OCI-LY1 (cell line): Measurements from ENCODE around the gene BIN1.

Experiments used
- EZH2 ChIP-seq: fragments of 200-600 bp; sonication (generic), shearing (Covaris generic); IDR thresholded peaks from 2 replicates; pipeline ENCODE4 v1.8.0; 2017; ENCODE audit warnings: borderline replicate concordance, mixed run types, mild to moderate bottlenecking, antibody characterized with exemption, low read length, moderate library complexity, mixed read lengths
- TF ChIP-seq, protein P1 (sequence below): fragments of 200-600 bp; sonication (generic), shearing (Covaris generic); IDR thresholded peaks from 2 replicates; pipeline ENCODE4 v1.5.1; 2017; ENCODE audit warnings: mild to moderate bottlenecking, antibody characterized with exemption, low read length, moderate library complexity, mixed read lengths

GRCh38 chr2:127069003-127069402 is 38.0 kb downstream of the BIN1 start:
- TF ChIP-seq, protein P1, sequence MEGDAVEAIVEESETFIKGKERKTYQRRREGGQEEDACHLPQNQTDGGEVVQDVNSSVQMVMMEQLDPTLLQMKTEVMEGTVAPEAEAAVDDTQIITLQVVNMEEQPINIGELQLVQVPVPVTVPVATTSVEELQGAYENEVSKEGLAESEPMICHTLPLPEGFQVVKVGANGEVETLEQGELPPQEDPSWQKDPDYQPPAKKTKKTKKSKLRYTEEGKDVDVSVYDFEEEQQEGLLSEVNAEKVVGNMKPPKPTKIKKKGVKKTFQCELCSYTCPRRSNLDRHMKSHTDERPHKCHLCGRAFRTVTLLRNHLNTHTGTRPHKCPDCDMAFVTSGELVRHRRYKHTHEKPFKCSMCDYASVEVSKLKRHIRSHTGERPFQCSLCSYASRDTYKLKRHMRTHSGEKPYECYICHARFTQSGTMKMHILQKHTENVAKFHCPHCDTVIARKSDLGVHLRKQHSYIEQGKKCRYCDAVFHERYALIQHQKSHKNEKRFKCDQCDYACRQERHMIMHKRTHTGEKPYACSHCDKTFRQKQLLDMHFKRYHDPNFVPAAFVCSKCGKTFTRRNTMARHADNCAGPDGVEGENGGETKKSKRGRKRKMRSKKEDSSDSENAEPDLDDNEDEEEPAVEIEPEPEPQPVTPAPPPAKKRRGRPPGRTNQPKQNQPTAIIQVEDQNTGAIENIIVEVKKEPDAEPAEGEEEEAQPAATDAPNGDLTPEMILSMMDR = no peak
- no peak for TF ChIP-seq EZH2
